ENCODE results near the gene C1QL4. TPM values are rescaled to one million over a fixed set of nuclear protein-coding genes. Genes with fewer than 3 reads are reported as not detected.
A peak's percentile ranks its signal among the peaks of the same experiment; 100 is the strongest.

Gene C1QL4
- total RNA-seq, 2 donors from 2014 or later: not detected

DNA sequence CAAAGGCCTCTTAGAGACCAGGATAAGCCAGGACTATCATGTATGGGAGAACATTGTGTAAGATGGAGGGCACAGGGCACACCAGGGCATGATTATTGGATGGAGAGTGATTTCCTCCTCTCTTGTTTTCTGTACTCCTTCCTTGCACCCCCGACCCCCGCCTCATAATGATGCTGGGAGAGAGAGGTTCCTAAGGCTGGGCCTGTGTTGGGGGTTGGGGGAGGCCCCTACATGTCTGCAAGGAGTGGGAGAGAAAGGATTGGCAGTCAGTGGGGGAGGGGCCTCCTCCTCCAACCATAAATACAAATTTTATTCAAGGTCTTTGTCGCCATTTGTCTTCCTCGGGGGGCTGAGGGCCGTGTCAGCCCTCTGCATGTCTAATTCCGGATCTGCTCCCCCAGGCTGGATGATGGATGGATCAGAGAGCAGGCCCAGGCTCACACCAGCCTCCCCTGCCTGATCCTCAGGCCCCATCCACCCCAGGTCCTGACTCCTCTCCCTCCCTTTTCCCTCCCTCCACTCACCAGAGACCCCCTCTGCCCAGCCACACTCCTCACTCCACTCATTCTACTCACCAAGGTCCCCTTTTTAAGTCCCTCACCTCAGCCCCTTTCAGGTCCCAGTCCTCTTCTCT, 2.0 kb upstream of the C1QL4 start:
- DNase-seq (ENCODE audit: low spot score): peak; percentile 71
- intact Hi-C loops (cut with DNase I): loop anchor here in 1 of 2 donors (5.0 to 10.0 kb wide), 2 partner anchors 42 to 176 kb away; partner anchors contain the start of gene PRPH

DNA sequence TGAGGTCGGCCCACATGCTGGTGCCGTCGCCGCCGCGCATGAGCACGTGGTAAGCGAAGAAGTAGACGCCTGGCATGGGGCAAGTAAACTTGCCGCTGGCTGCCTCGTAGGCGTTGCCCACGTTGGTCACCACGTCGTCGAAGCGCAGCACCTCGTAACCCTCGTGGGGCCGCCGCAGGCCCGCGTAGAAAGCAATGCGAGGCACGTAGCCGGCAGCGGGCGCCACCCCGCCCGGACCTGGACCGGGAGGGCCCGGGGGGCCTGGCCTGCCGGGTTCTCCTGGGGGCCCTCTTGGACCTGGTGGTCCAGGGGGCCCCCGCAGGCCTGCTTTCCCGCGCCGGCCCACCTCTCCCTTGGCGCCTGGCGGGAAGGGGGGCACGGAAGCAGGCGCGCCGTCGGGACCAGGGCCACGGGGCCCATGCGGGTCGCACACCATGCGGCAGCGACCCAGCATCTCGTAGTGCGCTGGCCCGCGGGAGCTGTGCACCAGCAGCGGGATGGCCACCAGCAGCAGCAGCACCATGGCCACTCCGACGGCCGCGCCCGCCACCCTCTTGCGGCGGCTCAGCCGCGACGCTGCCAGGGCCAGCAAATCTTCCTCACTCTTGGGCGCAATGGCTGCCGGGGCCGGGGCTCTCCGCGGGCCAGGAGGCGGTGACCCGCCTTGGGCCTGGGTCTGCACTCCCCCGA, 888 bp downstream of the C1QL4 start:
- DNase-seq (ENCODE audit: low spot score): peak; percentile 73
- intact Hi-C loops (cut with DNase I): loop anchor here (1.0 to 10.0 kb wide), 3 partner anchors 19 to 179 kb away; partner anchors contain the start of gene PRPH (in 1 of the 2)

DNA sequence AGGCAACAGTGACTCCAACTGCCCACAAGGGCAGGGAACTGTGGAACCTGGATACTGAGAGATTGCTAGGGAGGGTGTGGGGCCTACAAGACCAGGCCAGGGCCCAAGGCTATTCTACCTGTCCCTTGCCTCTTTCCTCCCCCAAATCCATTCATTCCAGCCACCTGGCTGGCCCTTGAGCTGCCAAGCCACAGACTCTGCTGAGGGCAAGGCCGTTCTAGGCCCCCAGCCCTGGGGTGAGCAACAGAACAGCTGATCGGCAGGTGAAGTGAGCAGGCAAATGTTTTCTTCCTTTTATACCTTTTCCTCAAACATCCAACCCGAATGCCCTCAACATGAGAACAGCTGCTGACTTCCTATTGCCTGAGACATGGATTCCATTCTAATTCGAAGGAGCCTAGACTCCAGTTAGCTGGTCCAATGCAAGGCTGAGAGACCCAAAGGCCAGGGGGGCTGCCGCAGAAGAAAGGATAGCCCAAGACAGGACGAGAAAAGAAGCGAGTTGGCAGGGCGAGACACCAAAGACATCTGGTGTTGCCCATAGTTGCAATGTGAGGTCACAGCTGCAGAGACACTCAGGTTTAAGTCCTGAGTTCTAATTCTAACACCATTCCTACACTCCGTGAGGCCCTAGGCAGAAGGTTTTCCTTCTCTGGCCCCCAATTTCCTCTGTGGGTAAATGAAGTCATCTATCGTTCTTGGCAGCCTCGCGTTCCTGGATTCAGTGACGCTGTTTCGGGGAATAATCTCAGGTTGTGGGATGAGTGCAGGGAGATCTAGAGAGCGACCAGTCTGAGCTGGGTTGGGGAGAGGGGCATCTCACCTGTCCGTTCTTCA, 1.7 kb downstream of the C1QL4 start:
- intact Hi-C loops (cut with DNase I): loop anchor here (1.0 to 10.0 kb wide), 3 partner anchors 20 to 179 kb away; partner anchors contain the start of gene PRPH (in 1 of the 2)
- DNase-seq (ENCODE audit: low spot score): peak; percentile 48

- no peak for DNase-seq (ENCODE audit: low spot score)
- intact Hi-C loops (cut with DNase I): loop anchor here (1.0 to 10.0 kb wide), 3 partner anchors 21 to 180 kb away; partner anchors contain the start of gene PRPH (in 1 of the 2)
These were observed 2.3 kb downstream of the C1QL4 start for GRCh38 chr12:49334681-49335080.

GRCh38 chr12:49334226-49334625, 2.8 kb downstream of the C1QL4 start:
- intact Hi-C loops (cut with DNase I): loop anchor here in 1 of 2 donors (10.0 kb wide), 1 partner anchor 181 kb away; no protein-coding TSS in a partner anchor
- peak; percentile 58 for DNase-seq (ENCODE audit: low spot score)

GRCh38 chr12:49333778-49334177, 3.2 kb downstream of the C1QL4 start:
- peak; percentile 36 for DNase-seq (ENCODE audit: low spot score)
- intact Hi-C loops (cut with DNase I): loop anchor here in 1 of 2 donors (10.0 kb wide), 1 partner anchor 181 kb away; no protein-coding TSS in a partner anchor

DNA sequence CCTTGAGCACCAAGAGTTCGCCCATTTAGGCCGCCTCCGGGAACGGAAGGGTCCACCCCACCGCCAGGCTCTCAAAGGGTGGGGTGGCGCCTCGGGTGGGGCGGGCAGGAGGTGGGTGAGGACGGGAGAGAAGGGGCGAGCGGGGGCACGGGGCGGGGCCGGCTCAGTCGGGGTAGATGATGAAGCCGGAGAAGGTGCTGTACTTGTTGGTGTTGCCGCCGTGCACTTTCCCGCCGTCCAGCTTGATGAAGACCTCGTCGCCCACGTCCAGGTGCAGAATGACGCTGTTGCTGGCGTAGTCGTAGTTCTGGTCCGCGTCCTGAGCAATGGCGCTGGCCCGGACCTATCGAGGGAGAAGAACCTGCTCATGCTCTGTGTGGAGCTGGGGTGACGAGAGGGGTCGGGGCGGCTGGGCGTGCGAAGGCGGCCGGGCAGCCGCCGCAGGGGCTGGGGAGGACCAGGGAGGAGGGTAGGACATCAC, 4.1 kb downstream of the C1QL4 start:
- intact Hi-C loops (cut with DNase I): loop anchor here in 1 of 2 donors (10.0 kb wide), 1 partner anchor 182 kb away; no protein-coding TSS in a partner anchor
- DNase-seq (ENCODE audit: low spot score): peak; percentile 82

DNA sequence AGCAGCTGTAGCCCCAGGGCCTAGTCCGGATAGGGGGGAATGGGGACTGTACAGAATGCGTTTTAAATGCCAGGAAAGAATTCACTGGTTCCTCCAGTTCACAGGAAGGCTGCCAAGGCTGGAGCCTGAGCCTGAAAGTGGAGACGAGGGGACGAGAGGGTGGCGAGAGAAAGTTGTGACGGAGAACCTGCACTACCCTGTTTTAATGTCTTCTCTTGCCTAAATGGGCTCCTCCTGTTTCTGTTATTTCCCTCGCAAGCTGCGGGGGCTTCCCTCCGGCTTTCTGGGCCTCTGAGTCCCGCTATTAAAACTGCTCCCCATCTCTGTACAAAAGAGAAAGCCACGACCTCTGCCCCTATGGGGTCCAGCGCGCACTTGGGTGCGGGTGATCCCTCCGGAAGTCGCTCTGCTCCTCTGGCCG, 4.5 kb downstream of the C1QL4 start:
- intact Hi-C loops (cut with DNase I): loop anchor here in 1 of 2 donors (10.0 kb wide), 1 partner anchor 182 kb away; no protein-coding TSS in a partner anchor
- DNase-seq (ENCODE audit: low spot score): peak; percentile 61

DNA sequence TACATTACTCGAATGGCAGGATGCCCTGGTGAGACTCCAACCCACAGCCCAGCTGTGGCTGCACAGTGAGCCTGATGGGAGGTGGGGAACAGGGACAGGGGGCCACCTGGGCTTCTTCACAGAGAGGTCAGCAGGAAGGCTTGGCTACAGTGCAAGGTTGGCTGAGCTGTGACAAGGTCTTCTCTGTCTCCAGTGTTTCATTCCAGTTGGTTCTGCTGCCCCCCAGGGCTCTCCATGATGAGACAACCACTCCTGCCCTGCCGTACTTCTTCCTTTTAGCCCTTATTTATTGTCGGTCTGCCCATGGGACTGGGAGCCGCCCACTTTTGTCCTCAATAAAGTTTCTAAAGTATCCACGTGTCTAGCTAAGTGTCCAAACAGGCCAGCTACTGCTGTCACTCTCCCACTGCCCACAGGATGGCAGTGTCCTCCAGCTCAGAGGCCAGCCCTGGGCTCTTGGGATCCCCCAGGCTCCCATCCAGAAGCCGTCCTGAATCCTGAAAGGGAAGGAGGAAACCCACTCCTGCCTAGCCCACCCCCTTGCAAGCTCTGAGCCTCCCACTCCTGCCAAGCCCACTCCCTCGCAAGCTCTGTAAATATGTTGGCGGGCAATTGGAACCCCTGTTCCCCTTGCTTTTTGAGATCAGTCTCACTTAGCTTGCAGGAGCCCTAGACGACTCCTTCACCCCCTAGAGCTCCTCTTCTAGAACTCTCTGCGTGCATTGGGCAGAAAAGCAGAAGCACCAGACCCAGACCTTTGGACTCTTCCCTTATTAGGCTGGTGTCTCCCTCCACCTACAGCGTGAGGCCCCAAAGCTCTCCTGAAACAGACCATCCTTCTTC, 5.4 kb downstream of the C1QL4 start:
- peak; percentile 87 for DNase-seq (ENCODE audit: low spot score)
- intact Hi-C loops (cut with DNase I): loop anchor here in 1 of 2 donors (10.0 kb wide), 1 partner anchor 183 kb away; no protein-coding TSS in a partner anchor

GRCh38 chr12:49330631-49331379, 6.2 kb downstream of the C1QL4 start:
- peak; percentile 74 for DNase-seq (ENCODE audit: low spot score)
- intact Hi-C loops (cut with DNase I): loop anchor here in 1 of 2 donors (10.0 kb wide), 1 partner anchor 184 kb away; no protein-coding TSS in a partner anchor

- intact Hi-C loops (cut with DNase I): loop anchor here in 1 of 2 donors (10.0 kb wide), 1 partner anchor 185 kb away; no protein-coding TSS in a partner anchor
- no peak for DNase-seq (ENCODE audit: low spot score)
These were observed 6.9 kb downstream of the C1QL4 start for GRCh38 chr12:49330032-49330619.

DNA sequence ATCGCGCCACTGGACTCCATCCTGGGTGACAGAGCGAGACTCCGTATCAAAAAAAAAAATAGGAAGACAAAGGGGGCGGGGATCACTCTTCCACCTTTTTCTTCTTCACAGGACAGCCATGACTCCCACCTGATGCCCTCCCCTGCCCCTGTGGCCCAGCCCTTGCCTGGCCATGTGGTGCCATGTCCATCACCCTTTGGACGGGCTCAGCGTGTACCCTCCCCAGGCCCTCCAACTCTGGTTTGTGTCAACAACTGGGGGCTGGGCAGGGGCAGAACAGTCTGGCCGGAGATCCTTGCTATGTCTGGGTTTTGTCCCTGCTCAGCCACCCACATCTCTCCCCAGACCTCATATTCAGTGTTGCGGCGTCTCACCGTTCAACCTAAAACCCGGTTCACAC, 8.2 kb downstream of the C1QL4 start:
- DNase-seq (ENCODE audit: low spot score): peak; percentile 32
- intact Hi-C loops (cut with DNase I): no loop called here

GRCh38 chr12:49327887-49328286, 9.1 kb downstream of the C1QL4 start:
- intact Hi-C loops (cut with DNase I): no loop called here
- DNase-seq (ENCODE audit: low spot score): no peak

DNA sequence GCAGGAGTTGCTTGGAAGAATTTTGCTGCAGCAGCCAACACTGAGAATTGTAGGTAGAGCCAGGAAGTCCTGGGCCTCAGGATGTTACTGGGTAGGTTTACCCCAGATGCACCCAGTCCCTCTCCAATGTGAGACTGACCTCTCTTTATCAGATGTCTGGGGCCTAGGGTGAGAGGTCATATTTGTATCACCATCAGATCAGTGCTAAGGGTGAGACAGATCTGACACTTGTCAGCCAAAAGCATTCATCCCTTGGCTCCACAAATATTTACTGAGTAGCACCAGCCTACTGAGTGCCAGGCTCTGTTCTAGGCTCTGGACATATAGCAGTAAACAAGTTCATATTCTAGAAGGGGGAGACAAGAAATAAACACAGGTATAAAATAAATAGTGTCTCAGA, 9.6 kb downstream of the C1QL4 start:
- intact Hi-C loops (cut with DNase I): no loop called here

GRCh38 chr12:49325606-49326005, 11.4 kb downstream of the C1QL4 start:
- intact Hi-C loops (cut with DNase I): no loop called here

More for the DNA sequence above, 9.6 kb downstream of the C1QL4 start:
- no peak for DNase-seq (ENCODE audit: low spot score)

GRCh38 chr12:49323524-49324097, 13.4 kb downstream of the C1QL4 start:
- intact Hi-C loops (cut with DNase I): no loop called here
- peak; percentile 64 for DNase-seq (ENCODE audit: low spot score)

More at GRCh38 chr12:49325606-49326005, 11.4 kb downstream of the C1QL4 start:
- DNase-seq (ENCODE audit: low spot score): no peak
